PFSK-1 (cell line): Measurements from ENCODE around the gene CDC42.

Experiments used
- FOXP2 ChIP-seq: optimal IDR thresholded peaks from 2 replicates; pipeline ENCODE3; 2011; ENCODE audit warnings: borderline replicate concordance, control low read depth, inconsistent platforms; ENCODE audit not compliant: insufficient read depth; ENCODE audit errors: extremely low read length, extremely low read depth
- POLR2AphosphoS5 ChIP-seq: IDR thresholded peaks from 2 replicates; pipeline ENCODE4 v1.6.1; 2012; ENCODE audit warnings: low read depth, mild to moderate bottlenecking, control low read depth, low read length, moderate library complexity
- SIN3A ChIP-seq: IDR thresholded peaks from 2 replicates; pipeline ENCODE4 v1.6.1; 2012; ENCODE audit warnings: mild to moderate bottlenecking, low read length, moderate library complexity, borderline replicate concordance; ENCODE audit not compliant: insufficient read depth
- TAF1 ChIP-seq: IDR thresholded peaks from 2 replicates; pipeline ENCODE4 v1.6.1; 2012; ENCODE audit warnings: low read length, control low read depth, borderline replicate concordance; ENCODE audit not compliant: insufficient read depth
- TF ChIP-seq, protein P1 (sequence below), 2 experiments: IDR thresholded peaks; 2 replicates each; pipeline versions ENCODE4 v1.6.1 to v1.8.0; 2011 to 2012; ENCODE audit warnings: low read depth in 2 of 2, low read length in 2 of 2, control low read depth in 1 of 2, inconsistent platforms in 1 of 2, mild to moderate bottlenecking in 1 of 2, moderate library complexity in 1 of 2; ENCODE audit not compliant: insufficient read depth in 1 of 2

CDC42 gene

DNA sequence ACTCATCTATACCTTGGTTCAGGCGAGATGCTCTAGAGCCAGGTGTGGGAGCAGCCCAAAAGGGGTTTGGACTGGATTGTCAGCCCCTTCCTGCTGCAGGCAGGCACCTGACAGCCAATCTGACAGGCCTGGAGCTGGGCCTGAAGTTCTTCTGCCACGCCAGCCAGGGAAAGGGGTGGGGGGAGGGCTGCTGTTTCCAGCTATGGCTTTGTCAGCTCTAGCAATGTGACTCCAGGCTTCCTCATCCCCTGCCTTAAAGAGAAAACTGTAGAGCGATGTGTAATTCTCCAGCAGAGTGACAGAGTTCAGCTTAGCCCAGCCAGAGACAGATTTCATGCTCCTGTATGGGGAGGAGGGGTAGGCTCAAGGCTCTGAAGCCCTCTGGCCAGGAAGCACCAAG lies 60.0 kb downstream of the CDC42 start:
- TF ChIP-seq FOXP2, result no peak
- TF ChIP-seq POLR2AphosphoS5, result no peak
- TF ChIP-seq SIN3A, result no peak
- TF ChIP-seq, protein P1, sequence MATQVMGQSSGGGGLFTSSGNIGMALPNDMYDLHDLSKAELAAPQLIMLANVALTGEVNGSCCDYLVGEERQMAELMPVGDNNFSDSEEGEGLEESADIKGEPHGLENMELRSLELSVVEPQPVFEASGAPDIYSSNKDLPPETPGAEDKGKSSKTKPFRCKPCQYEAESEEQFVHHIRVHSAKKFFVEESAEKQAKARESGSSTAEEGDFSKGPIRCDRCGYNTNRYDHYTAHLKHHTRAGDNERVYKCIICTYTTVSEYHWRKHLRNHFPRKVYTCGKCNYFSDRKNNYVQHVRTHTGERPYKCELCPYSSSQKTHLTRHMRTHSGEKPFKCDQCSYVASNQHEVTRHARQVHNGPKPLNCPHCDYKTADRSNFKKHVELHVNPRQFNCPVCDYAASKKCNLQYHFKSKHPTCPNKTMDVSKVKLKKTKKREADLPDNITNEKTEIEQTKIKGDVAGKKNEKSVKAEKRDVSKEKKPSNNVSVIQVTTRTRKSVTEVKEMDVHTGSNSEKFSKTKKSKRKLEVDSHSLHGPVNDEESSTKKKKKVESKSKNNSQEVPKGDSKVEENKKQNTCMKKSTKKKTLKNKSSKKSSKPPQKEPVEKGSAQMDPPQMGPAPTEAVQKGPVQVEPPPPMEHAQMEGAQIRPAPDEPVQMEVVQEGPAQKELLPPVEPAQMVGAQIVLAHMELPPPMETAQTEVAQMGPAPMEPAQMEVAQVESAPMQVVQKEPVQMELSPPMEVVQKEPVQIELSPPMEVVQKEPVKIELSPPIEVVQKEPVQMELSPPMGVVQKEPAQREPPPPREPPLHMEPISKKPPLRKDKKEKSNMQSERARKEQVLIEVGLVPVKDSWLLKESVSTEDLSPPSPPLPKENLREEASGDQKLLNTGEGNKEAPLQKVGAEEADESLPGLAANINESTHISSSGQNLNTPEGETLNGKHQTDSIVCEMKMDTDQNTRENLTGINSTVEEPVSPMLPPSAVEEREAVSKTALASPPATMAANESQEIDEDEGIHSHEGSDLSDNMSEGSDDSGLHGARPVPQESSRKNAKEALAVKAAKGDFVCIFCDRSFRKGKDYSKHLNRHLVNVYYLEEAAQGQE (IDR thresholded peaks at IDR 0.05; ENCODE audit: insufficient read depth in 1 of 2, low read depth in 2 of 2, low read length in 2 of 2), result no peak
- no peak for TF ChIP-seq TAF1

DNA sequence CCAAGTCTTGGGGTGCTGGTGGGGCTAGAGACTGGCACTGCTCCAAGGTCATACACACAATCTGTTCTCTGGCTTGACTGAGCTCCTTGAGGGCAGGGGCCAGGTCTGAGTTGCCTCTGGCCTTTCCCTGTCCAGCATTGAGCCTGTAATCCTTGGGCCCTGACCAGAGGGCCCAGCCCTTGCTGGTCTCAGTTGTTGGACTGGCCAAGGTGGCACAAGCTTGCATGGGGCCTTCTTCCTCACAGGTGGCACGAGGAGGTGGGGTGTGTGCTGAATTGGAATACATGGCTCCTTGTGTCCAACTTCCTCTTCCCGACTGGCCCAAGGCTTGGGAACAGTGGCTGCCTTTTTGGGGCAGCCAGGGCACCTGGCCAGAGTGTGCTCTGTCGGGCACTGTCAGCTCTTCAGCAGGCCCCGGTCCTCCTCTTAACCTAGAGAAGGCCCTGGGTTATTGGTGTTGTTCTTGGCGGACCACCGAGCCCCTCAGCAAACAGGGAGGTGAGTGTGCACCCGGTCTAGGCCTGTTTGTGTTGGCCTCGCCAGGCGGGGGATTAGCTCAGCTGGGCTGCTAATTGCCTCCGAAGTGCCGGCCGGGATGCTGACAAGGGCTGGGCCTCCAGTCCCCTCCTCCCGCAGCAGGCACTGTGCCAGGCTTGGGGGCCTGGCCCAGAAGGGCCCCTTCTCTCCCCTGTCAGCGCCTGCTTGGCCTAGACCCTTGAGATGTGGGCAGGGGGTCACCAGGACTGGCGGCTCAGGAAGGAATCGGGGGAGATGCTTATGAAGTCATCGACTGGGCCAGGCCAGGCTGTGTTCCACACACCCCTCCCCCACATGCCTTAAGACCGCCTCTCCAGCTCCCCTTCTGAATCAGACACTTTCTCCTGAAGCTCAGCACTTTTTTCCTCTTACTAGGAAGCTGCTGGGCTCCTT lies 61.8 kb downstream of the CDC42 start:
- TF ChIP-seq TAF1 (no peak), FOXP2 (peak; percentile 54), SIN3A (peak; percentile 59; the same call in 1 of the 2 replicates), POLR2AphosphoS5 (no peak; the same call in none of the 2 replicates)
- TF ChIP-seq, protein P1 (IDR thresholded peaks at IDR 0.05; ENCODE audit: insufficient read depth in 1 of 2, low read depth in 2 of 2, low read length in 2 of 2), result 0 out of 4 replicates have a peak, but pooled peaks of 1 of the 2 experiments have one; percentile 24

DNA sequence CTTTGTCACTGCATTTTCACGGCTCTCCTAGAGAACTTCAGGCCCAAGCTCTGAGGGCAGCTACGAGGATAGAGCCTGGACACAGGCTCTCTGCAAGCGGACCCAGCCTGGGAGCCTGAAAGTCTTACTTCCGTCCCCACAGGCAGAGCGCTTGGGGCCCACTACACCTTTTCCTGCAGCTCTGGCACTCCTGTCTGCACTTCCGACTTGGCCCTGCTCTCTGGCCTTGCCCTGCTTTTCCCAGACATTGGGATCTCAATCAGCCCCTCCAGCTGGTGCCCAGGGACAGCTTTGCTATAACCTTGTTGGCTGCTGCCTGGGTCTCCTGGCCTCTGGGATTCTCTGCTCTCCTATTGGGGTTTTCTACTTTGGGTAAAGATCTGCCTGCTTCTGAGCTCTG lies 62.8 kb downstream of the CDC42 start:
- TF ChIP-seq TAF1, result no peak
- no peak for TF ChIP-seq FOXP2
- TF ChIP-seq SIN3A, result no peak
- no peak for TF ChIP-seq POLR2AphosphoS5
- TF ChIP-seq, protein P1 (IDR thresholded peaks at IDR 0.05; ENCODE audit: insufficient read depth in 1 of 2, low read depth in 2 of 2, low read length in 2 of 2), result no peak

DNA sequence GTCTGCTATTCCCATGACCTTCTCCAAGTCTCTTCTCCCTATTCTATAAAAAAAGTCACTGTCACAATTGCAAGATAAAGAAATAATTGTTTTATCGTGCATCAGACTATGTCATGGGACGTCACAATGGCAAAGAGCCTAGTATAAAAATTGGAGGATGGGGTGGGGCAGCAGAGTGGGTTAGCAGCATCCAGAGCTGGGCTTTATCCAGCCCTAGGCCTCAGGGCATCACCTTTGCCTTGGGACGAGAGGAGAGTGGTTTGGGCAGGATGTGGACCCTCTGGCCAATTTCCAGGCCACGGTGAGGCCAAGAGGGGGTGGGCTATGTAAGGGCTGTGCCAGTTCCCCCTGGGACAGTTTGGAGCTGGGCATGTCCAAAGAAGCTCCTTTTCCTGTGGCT lies 64.7 kb downstream of the CDC42 start:
- TF ChIP-seq POLR2AphosphoS5, result 0 out of 2 replicates have a peak, but pooled peaks have one; percentile 20
- no peak for TF ChIP-seq SIN3A

DNA sequence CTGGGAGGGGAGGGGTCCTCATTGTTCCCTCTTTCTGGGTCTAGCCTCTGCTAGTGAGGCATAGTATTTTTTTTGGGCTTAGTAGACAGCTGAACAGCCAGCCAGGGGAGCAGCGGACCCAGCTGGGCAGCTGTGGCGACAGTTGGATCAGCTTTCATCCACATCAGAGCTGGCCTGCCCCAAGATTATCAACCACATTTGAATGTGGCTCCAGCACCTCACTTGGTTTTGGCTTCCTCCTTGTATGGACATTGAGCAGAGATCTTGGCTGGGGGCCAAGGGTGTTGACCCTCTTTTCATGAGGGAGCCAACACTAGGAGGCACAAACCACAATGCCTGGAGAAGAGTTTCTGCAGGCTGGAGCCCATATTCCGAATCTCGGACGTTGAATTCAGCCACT lies 65.3 kb downstream of the CDC42 start:
- TF ChIP-seq, protein P1 (IDR thresholded peaks at IDR 0.05; ENCODE audit: insufficient read depth in 1 of 2, low read depth in 2 of 2, low read length in 2 of 2), result no peak
- no peak for TF ChIP-seq SIN3A
- no peak for TF ChIP-seq TAF1
- TF ChIP-seq POLR2AphosphoS5, result no peak
- no peak for TF ChIP-seq FOXP2
